Erythroblast (primary cell): ENCODE measurements around the gene ITGB1BP1.

Experiments used
- GATA1 ChIP-seq: IDR thresholded peaks from 2 replicates; pipeline ENCODE4 v1.6.1; 2011; ENCODE audit warnings: low read depth, mild to moderate bottlenecking, control low read depth, low read length, moderate library complexity
- POLR2A ChIP-seq: IDR thresholded peaks from 2 replicates; pipeline ENCODE4 v1.6.1; 2011; ENCODE audit warnings: mild to moderate bottlenecking, low read length

GRCh38 chr2:9445089-9445488 lies 21.8 kb upstream of the ITGB1BP1 start:
- no peak for TF ChIP-seq POLR2A
- no peak for TF ChIP-seq GATA1
